ENCODE results near the gene MGME1. TPM values are rescaled to one million over a fixed set of nuclear protein-coding genes. Genes with fewer than 3 reads are reported as not detected.

The MGME1 gene
- total RNA-seq, 1 experiment from 2014 or later = 50.5 TPM

- DNase-seq = no peak
- Histone ChIP-seq H3K36me3 (ENCODE audit: control insufficient read depth, insufficient read depth, low read length) (peaks cover 2% of the 10 kb centered on the region; the same call in 1 of the 2 replicates), H3K4me3 (ENCODE audit: low read depth, low read length) (no peak overlapping the region), H3K9me3 (peaks cover 7% of the 10 kb centered on the region; the same call in 1 of the 2 replicates), H3K4me1 (no peaks in the 10 kb centered on the region), H3K27me3 (replicated peaks; ENCODE audit: control insufficient read depth, insufficient read depth, low read length) (no peaks in the 10 kb centered on the region)
- CTCF ChIA-PET = interaction anchor here (1.0 kb wide), 1 partner anchor 254 kb away, joined by 3 read pairs; no protein-coding TSS in a partner anchor
- no peak for TF ChIP-seq CTCF (IDR thresholded peaks at IDR 0.05; ENCODE audit: insufficient read depth in 1 of 2, low read depth in 1 of 2, low read length in 1 of 2, severe bottlenecking in 1 of 2, unreplicated experiment in 1 of 2)
- Mint-ChIP-seq H3K27ac (ENCODE audit: unreplicated experiment) (no peak overlapping the region), H3K9me3 (ENCODE audit: unreplicated experiment) (peaks cover 10% of the 10 kb centered on the region), H3K4me1 (ENCODE audit: low read depth, unreplicated experiment) (no peaks in the 10 kb centered on the region), H3K27me3 (ENCODE audit: insufficient read depth, unreplicated experiment) (no peaks in the 10 kb centered on the region), H3K36me3 (ENCODE audit: insufficient read depth, unreplicated experiment) (peaks cover 49% of the 10 kb centered on the region), H3K4me3 (ENCODE audit: unreplicated experiment) (no peak overlapping the region)
- intact Hi-C loops (cut with micrococcal nuclease; ENCODE audit: unreplicated experiment) = loop anchor here (5.0 to 10.0 kb wide), 2 partner anchors 39 to 402 kb away; partner anchors contain the start of gene BFSP1
- POLR2A ChIA-PET = no interaction called here
- BruUV-seq (replicated peaks) = no TSS peak
These were observed 32.5 kb upstream of the MGME1 start for GRCh38 chr20:17936286-17936760.

- 0 out of 2 replicates have a peak, but pooled peaks cover 1% of the 10 kb centered on the region for H3K9me3 ChIP-seq
- no peaks in the 10 kb centered on the region for H3K4me1 ChIP-seq
- Mint-ChIP-seq H3K4me1 (ENCODE audit: low read depth, unreplicated experiment) (no peaks in the 10 kb centered on the region), H3K36me3 (ENCODE audit: insufficient read depth, unreplicated experiment) (peaks cover 54% of the 10 kb centered on the region), H3K27ac (ENCODE audit: unreplicated experiment) (no peak overlapping the region), H3K9me3 (ENCODE audit: unreplicated experiment) (peaks cover 6% of the 10 kb centered on the region), H3K4me3 (ENCODE audit: unreplicated experiment) (no peak overlapping the region), H3K27me3 (ENCODE audit: insufficient read depth, unreplicated experiment) (no peaks in the 10 kb centered on the region)
- ChIA-PET POLR2A (interaction anchor here (1.2 kb wide), 1 partner anchor 255 kb away, joined by 6 read pairs; the partner anchor contains the start of gene RRBP1), CTCF (interaction anchor here (1.0 to 2.4 kb wide), 2 partner anchors 254 to 255 kb away, joined by 3 to 26 read pairs; partner anchors contain the start of gene RRBP1)
- no peak for TF ChIP-seq CTCF (IDR thresholded peaks at IDR 0.05; ENCODE audit: insufficient read depth in 1 of 2, low read depth in 1 of 2, low read length in 1 of 2, severe bottlenecking in 1 of 2, unreplicated experiment in 1 of 2)
- H3K4me3 ChIP-seq (ENCODE audit: low read depth, low read length) = no peak overlapping the region
- H3K36me3 ChIP-seq (ENCODE audit: control insufficient read depth, insufficient read depth, low read length) = peaks cover 4% of the 10 kb centered on the region
- BruUV-seq (replicated peaks) = no TSS peak
- intact Hi-C loops (cut with micrococcal nuclease; ENCODE audit: unreplicated experiment) = loop anchor here (5.0 to 10.0 kb wide), 2 partner anchors 40 to 402 kb away; partner anchors contain the start of gene BFSP1
- H3K27me3 ChIP-seq (replicated peaks; ENCODE audit: control insufficient read depth, insufficient read depth, low read length) = no peaks in the 10 kb centered on the region
- DNase-seq = no peak
These were observed 31.8 kb upstream of the MGME1 start for GRCh38 chr20:17936761-17937732.
